Activated T-cell treated with anti-CD3 and anti-CD28 coated beads for 24 hours (primary cell): Measurements from ENCODE around the gene PARP8.
"Not testable (repeated sequence)": the region's sequence is repeated elsewhere in the genome, so short reads cannot be mapped to it uniquely, and the experiment has no call there.

ENCODE experiments used
- DNase-seq: peaks from one replicate; pipeline ENCODE4 v3.0.0-alpha.2; 2020; ENCODE audit warnings: low read depth

PARP8 gene, protein sequence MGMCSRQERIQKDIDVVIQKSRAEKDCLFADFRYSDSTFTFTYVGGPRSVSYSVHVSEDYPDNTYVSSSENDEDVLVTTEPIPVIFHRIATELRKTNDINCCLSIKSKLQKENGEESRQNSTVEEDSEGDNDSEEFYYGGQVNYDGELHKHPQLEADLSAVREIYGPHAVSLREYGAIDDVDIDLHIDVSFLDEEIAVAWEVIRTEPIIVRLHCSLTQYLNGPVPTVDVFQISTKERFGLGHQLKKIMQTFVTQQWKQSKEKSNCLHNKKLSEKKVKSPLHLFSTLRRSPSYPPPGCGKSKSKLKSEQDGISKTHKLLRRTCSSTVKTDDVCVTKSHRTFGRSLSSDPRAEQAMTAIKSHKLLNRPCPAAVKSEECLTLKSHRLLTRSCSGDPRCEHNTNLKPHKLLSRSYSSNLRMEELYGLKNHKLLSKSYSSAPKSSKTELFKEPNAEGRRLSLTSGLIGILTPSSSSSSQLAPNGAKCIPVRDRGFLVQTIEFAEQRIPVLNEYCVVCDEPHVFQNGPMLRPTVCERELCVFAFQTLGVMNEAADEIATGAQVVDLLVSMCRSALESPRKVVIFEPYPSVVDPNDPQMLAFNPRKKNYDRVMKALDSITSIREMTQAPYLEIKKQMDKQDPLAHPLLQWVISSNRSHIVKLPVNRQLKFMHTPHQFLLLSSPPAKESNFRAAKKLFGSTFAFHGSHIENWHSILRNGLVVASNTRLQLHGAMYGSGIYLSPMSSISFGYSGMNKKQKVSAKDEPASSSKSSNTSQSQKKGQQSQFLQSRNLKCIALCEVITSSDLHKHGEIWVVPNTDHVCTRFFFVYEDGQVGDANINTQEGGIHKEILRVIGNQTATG

DNA sequence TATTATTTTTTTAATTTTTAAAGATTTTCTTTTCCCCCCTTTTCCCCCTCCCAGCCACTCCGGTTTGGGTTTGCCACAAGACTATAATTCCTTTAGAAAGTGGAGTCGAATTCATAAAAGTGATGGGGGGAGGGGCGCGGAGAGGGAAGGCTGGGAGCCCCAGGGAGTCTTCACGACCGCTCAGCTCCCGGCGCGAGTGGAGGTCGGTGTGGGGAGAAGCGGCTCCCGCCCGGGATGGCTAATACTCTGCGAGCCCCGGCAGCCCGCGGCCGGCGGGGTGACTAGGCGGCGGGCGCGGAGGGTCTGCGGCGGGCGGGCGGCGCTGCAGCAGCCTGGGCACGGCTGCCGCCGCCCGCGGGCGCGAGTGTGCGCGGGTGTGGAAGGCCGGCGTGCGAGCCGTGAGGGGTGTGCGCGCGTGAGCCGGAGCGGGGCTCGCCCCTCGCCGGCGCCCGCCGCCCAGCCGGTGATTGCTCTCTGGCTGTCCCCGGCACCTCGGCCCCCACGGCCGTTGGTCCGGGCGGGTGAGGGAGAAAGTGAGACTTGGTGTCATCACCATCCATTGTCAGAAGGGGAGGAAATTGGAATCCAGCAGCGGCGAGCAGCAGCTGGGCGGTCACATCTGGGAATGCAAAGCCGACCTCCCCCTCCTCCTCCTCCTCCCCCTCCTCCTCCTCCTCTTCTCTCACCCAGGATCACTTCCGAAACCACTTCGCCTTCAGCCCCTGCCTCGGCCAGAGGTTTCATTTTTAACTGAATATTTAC, at the start of gene PARP8:
PARP8 (plus strand) TSS at position 377 of the 762 bp plus-strand sequence. CDS start 459 bp downstream, outside the sequence.
- peak; percentile 25 for DNase-seq

DNA sequence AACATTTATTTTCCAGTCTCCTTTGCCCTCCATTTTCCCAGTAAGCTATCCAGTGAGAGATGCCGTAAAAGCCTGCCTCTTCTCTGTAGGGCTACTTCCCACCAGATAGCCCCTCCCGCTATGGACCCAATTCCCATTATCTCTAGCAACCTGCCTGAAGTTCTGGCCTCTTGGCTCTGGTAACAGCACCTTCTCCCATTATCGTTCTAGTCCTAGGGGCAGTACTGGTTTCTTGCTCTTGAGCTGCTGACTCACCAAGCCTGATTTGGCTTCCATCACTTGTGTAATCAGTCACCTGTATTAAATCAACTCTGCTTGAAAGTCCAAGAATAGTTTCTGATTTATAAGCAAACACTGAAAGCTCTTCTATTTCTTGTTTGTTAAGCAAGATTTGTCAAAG, 42.8 kb upstream of the PARP8 start:
- DNase-seq = no peak

DNA sequence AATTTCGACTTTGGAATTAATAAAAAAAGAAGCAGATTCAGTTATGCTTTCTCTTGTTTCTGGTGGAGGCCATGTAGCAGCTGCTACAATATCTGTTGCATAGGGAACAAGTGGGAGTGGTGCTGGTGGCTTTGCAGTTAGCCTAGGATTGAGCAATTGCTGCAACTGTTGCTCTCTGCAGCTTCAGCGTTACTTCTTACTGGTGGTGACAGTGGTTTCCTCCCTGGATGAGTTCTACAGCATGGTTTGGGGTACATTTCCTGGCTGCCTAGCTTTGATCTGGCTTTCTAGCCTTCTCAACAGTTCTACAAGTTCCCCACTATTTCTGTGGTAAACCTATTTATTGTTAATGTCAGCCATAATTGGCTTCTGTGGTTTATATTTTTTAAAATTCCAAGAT, 31.6 kb upstream of the PARP8 start:
- DNase-seq = peak; percentile 4

DNA sequence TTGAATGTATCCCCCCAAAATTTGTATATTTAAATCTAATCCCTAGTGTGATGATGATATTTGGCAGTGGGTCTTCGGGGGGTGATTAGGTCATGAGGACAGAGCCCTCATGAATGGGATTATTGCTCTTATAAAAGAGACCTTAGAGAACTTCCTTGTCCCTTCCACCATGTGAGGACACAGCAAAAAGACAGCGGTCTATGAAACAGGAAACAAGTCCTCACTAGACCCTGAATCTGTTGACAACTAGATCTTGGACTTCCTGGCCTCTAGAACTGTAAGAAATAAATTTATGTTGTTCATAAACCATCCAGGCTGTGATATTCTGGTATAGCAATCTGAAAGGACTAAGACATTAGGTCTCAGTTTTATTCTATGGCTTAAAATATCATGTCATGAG, 28.9 kb upstream of the PARP8 start:
- DNase-seq = not testable (repeated sequence)

DNA sequence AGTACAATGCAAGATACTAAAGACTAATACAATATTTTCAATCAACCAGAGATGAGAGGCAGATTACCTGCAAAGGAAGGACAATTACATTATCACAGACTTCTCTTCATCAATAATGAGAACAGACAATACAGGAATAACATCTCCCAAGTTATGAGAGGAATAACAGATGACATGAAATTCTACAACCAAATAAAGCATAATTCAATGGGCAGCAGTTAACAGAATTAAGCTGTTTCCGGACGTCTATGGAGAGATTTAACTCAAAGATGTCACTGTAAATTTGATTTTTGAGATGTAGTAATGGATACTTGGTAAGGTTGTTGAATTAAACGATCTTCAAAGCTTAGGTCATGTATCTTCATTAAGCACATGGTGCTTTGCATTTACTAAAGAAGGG, 19.8 kb upstream of the PARP8 start:
- no peak for DNase-seq

DNA sequence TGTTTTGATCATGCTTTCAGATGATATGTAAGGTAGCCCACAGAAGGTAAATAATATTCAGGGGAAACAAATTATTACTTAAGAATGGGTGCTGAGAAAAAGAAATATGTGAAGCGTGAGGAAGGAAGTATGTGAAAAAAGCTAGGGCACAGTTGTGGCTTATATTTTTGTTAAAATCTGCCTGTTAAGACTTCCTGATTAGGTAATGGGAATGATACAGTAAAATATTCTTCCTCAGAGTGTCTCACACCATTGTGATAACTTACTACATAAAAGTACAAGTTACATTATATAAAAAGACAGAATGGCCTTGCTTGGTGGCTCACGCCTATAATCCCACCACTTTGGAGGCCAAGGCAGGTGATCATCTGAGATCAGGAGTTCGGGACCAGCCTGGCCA, 18.7 kb upstream of the PARP8 start:
- no peak for DNase-seq

DNA sequence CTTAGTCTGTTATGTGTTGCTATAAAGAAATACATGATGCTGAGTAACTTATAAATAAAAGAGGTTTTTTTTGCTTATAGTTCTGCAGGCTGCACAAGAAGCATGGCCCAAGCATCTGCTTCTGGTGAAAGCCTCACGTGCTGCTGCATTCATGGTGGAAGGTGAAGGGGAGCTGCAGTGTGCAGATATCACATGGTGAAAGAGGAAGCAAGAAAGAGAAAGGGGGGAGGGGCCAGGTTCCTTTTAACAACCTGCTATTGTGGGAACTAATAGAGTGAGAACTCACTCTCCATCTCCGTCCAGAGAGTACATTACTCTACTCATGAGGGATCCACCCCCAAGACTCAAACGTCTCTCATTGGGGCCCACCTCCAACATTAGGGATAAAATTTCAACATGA, 12.5 kb upstream of the PARP8 start:
- DNase-seq = no peak

DNA sequence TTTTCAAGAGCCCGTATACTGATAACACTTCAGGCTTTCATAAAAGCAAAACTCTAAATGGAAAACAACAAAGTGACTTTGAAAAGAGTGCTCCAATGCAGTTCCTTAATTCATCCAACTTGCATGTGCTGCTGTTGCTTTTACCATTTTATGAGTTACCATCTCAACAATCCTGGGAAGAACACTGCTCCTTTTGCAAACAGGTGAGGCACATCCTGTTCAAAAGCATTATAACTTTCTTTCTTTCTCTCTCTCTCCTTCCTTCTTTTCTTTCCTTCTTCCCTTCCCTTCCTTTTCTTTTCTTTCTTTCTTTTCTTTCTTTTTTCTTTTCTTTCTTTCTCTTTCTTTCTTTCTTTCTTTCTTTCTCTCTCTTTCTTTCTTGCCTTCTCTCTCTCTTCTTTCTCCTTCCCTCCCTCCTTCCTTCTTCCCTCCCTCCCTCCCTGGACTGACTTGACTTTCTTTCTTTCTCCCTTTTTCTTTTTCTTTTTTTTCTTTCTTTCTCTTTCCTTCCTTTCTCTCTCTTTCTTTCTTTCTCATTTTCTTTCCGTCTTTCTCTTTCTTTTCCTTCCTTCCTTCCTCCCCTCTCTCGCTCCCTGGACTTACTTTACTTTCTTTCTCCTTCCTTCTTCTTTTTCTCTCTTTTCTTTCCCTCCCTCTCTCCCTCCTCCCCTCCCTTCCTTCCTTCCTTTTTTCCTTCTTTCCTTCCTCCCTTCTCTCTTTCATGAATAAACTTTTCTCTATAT, 11.2 kb upstream of the PARP8 start:
- DNase-seq = no peak

DNA sequence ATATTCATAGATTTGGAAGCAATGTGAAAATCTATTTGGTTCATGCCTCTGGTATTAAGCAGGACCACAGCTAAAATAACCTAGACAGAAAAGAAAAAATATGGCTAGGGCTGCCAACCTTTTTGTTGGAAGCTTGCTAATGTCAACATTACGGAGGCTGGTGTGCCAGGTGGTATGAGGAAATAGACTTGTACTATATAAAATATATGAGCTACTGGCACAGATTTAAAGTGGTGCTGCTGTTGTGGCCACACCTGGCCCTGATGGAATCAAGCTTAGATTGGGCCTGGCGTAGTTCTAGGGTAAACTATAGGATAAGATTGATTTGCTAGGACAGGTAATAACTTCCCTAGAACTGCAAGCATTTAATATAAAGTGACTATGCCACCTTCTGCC, 10.6 kb upstream of the PARP8 start:
- no peak for DNase-seq

DNA sequence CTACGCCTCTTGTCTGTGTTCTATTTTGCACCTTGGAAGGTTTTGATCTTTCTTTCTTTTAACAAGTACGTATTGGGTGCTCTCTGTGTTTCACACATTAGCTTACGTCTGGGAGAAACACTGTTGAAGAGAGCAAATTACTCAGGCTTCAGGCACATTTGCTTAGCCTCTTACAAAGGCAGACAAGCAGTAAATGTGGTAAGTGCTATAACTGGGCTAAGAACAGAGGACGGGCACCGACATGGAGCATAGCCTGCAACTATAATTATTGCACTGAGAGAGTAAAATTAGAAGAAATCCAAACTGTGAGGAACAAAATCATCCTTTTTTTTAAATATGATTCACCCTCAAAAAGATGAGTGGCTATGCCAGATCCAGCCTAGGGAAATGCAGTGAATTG, 9.4 kb upstream of the PARP8 start:
- DNase-seq = no peak

DNA sequence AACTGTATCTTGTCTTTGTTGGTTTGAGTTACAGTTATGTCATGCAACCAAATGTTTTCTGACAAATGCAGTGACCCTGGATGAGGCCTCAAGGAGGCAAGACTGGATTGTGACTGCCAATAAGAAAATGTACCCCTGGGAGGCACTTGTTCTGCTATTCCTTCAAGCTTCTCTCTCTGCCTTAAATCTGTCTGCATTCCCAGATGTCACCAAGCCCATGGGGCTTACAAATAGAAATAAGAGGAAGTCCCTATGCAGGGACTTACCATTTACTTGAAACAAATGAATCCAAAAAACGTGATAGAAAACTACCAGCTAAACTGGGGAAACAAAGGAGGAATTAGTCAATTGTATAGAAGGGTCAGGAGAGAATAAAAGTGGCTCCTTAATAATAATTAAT, 8.2 kb upstream of the PARP8 start:
- DNase-seq = no peak

DNA sequence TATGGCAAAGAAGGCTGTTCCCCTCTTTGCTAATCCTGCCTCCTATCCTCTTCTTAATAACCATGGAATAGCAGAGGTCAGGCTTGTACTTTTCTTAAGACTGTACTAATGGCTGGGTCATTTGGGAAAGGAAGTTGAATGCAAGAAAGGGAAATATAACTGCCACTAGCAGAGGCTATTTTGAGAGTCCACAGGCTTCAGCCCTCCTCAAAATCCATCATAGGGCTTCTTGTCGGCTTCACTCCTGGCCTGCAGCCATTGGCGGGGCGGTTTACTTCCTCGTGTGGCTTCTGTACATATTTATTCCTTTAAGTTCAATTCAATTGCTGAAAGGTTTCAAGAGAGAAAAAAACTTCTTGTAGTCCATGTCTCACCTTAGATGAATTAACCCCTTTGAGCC, 2.8 kb upstream of the PARP8 start:
- DNase-seq = no peak

DNA sequence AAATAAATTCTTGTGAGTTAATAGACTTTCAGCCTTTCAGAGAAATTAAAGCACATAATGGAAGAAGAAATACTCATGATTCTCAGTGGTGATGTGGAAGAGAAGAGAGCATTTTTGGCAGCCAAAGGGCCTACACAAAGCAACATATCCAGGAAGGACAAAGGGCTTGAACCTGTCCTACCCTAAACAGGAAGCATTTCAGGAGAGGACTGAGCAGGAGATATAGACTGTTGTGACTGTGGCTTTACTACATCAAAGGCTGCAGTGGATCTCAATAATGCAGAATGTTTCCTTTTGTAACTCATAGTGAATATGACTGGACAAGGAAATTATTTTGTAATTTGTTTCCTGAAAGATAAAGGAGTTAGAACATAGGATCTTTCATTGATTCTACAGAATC, 1.3 kb upstream of the PARP8 start:
- no peak for DNase-seq

DNA sequence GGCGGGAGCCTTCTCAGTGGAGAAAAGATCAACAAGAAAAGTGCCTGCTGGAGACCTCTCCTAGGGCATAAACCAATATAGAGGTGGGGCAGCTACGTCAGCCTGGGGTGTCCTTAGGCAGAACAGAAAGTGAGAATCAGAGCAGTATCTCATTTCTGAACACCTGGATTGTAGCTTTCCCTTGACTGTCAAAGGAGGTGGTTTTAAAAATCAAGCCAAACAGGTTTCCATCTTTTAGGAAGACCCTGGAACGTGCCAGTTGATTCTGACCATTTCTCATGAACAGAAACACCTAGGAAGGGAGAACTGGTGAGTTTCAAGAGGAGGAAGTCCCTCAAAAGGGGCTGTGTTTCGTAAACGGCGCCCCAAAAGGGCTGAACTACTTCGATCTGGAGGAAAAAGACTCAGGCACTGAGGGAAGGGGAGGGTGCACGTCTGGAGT, 655 bp upstream of the PARP8 start:
- DNase-seq = not testable (repeated sequence)

DNA sequence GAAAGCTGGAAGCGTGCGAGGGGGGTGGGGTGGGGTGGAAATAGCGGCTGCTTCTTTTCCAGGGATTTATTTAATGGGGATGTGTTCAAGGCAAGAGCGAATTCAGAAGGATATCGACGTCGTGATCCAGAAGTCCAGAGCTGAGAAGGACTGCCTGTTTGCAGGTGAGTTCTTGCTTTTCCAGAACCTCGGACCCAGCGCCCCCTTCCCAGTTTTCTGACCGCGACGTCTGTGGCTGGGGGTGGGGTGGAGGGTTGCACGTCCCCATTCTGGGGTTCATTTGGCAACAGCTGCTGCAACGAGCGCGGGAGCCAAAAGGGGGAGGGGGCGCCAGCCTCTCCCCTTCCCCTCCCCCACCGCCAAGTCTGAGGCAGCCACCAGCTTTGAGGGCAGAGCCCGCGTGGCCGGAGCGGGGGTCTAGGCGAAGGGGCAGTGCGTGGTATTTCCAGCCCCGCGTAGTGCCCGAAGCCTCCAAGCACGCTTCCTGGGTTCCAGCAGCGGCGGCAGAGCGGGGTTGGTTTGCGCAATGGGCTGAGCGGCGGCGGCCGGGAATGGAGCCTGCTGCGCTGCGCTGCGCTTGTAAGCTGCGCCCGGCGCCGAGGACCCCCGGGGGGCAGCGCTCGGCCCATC, 701 bp downstream of the PARP8 start:
- DNase-seq = peak; percentile 43

DNA sequence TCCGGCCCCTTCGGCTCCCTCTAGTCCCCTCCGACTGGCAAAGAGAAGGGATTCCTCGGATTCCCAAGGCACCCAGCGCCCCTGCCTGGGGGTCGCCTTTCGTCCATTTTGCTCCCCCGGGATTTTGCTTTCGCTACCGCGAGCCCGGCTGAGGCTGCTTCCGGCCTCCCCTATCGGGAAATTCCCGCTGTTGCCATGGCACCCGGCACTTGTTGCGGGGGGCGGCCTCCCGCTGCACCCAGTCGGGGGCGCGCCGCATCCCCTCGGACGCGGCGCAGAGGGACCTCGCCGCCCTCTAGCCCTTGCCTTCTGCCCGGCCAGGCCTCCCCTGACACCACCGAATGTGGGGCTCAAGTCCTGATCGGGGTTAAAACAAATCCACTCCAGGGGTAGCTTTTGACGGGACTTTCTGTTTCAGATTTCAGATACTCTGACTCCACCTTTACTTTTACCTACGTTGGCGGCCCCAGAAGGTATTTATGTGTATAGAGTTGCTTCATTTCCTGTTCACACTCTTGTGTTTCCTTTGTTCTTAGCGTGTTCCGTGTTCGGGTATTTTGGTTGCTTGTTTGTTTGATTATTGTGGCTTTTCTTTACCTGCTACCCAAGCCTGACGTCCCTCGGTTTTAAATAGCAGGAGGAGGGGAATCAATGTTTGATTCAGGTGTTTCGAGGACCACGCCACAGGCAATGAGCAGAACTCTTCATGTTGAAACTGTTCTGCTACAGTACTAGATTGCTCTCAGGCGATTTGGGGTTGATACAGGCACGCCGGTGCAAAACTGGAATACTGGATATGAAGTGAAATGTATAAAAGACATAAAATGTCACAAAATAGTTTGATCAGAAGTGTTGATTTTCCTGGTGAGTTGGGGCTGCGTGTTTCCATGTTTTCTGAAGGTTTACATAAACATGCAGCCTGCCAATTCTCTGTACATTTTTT, 1.5 kb downstream of the PARP8 start:
- peak; percentile 80 for DNase-seq

DNA sequence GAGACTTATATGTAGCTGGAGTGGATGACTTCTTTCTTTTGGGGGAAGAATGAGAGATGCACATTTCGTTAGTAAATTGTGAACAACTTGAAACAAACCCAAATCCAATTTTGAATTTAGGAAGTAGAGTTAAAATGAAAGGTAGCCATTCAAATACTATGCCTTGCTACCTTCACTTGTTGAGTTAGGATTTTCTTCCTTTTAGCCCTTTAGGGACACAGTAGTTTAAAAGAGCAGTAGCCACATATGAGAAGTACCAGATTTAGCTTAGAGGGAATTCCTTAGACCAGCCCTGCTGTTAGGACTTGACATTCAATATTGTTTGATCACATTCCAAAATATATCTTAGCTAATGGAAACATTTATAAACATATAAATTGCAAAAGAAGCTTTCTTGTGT, 2.2 kb downstream of the PARP8 start:
- DNase-seq = not testable (repeated sequence)

DNA sequence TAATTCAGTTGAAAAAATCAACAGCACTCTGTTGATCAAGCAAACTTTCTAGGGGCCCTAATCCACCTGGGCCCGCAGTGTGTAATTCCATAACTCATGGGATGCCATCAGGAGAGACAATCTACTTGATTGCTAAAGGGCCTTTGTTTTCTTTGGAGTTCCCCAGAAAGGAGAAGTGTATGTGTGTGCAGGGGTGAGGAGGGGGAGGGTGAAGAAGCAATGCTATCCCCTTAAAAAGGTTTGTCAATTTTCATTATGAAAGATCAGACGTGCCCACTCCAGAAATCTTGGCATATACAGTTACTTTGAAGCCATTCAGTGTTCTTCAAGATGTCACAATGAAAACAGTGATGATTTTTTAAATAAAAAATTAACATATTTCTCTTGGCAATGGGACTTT, 6.2 kb downstream of the PARP8 start:
- no peak for DNase-seq

DNA sequence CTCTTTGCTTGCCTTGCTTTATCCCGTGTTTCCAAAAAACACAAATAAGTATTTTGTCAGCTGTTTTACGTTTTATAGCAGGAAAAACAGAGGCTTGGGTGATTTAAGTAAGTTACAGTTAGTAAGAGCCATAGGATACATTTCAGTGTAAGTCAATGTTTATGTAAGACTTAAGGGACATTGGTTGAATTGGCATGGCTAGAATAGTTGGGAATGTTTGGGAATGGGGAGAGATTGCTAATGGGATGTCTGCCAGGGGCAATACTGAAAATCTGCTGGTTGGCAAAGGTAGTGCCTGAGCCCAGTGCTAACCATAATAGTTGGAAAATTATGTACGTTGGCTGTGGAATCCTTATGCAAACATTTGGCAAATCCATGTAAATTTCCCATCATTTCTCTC, 7.0 kb downstream of the PARP8 start:
- DNase-seq = not testable (repeated sequence)

DNA sequence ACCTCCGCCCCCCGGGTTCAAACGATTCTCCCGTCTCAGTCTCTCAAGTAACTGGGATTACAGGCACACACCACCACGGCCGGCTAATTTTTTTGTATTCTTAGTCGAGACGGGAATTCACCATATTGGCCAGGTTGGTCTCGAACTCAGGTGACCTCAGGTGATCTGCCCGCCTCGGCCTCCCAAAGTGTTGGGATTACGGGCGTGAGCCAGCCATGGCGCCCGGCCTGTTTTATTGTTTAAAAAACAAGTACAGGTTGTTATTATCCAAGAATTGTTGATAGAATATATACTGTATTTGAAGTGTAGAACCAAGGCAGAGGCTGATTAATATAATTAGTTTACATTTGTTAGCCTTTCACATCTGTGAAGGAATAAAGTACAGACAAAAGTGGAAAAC, 8.9 kb downstream of the PARP8 start:
- no peak for DNase-seq
